Measurements from ENCODE around the gene CD36. TPM values are rescaled to one million over a fixed set of nuclear protein-coding genes. Genes with fewer than 3 reads are reported as not detected.

CD36 gene
- total and polyA plus RNA-seq, 4 donors = 40.1 to 726 (median 115) TPM

- TF ChIP-seq CTCF (IDR thresholded peaks at IDR 0.05; ENCODE audit: control extremely low read depth, extremely low read depth) = no peak
- H3K9me3 ChIP-seq (ENCODE audit: control insufficient read depth in 4 of 4, insufficient read depth in 3 of 4, low read length in 3 of 4) = no peaks in the 10 kb centered on the region
- no peak for ATAC-seq (ENCODE audit: insufficient read depth, low FRiP score)
- no peak for DNase-seq
- no peaks in the 10 kb centered on the region for H3K27me3 ChIP-seq (ENCODE audit: control insufficient read depth in 3 of 3, insufficient read depth in 3 of 3, low read length in 2 of 3)
- H3K4me3 ChIP-seq = no peak overlapping the region
- no peak overlapping the region for H3K9ac ChIP-seq (ENCODE audit: insufficient read depth in 1 of 2, low read length in 2 of 2)
- H3K27ac ChIP-seq (ENCODE audit: low read depth in 1 of 2, low read length in 1 of 2) = peak overlapping the region in 1 of 2 donors; percentile 46
- peaks cover 0 to 4% (median 0%) of the 10 kb centered on the region in 4 donors for H3K36me3 ChIP-seq (ENCODE audit: control insufficient read depth in 4 of 4, insufficient read depth in 4 of 4, low read length in 4 of 4)
- 83 to 86% methylated on average over 9 of the region's 9 CpGs for WGBS, 2 donors
- peaks cover 0 to 14% (median 0%) of the 10 kb centered on the region in 5 donors for H3K4me1 ChIP-seq (ENCODE audit: control insufficient read depth in 5 of 5, insufficient read depth in 5 of 5, low read length in 5 of 5)
Observed at GRCh38 chr7:80646083-80646865, 7.8 kb downstream of the CD36 start.

GRCh38 chr7:80647436-80647835 is 9.0 kb downstream of the CD36 start:
- Histone ChIP-seq H3K27ac (ENCODE audit: low read depth in 1 of 2, low read length in 1 of 2) (peak overlapping the region in 1 of 2 donors; percentile 33), H3K4me1 (ENCODE audit: control insufficient read depth in 5 of 5, insufficient read depth in 5 of 5, low read length in 5 of 5) (peaks cover 0 to 14% (median 0%) of the 10 kb centered on the region in 5 donors), H3K36me3 (ENCODE audit: control insufficient read depth in 4 of 4, insufficient read depth in 4 of 4, low read length in 4 of 4) (peaks cover 0 to 4% (median 0%) of the 10 kb centered on the region in 4 donors), H3K9ac (ENCODE audit: insufficient read depth in 1 of 2, low read length in 2 of 2) (no peak overlapping the region), H3K27me3 (ENCODE audit: control insufficient read depth in 3 of 3, insufficient read depth in 3 of 3, low read length in 2 of 3) (no peaks in the 10 kb centered on the region), H3K4me3 (no peak overlapping the region), H3K9me3 (ENCODE audit: control insufficient read depth in 4 of 4, insufficient read depth in 3 of 4, low read length in 3 of 4) (no peaks in the 10 kb centered on the region)
- DNase-seq (no peak), ATAC-seq (ENCODE audit: insufficient read depth, low FRiP score) (no peak)
- TF ChIP-seq CTCF (IDR thresholded peaks at IDR 0.05; ENCODE audit: control extremely low read depth, extremely low read depth) = no peak
- 56 to 64% methylated on average over 3 of the region's 3 CpGs for WGBS, 2 donors

GRCh38 chr7:80648031-80648600 is 9.7 kb downstream of the CD36 start:
- WGBS, 2 donors = 88 to 95% methylated on average over 2 of the region's 2 CpGs
- no peak overlapping the region for H3K9ac ChIP-seq (ENCODE audit: insufficient read depth in 1 of 2, low read length in 2 of 2)
- H3K4me1 ChIP-seq (ENCODE audit: control insufficient read depth in 5 of 5, insufficient read depth in 5 of 5, low read length in 5 of 5) = peaks cover 0 to 14% (median 0%) of the 10 kb centered on the region in 5 donors
- TF ChIP-seq CTCF (IDR thresholded peaks at IDR 0.05; ENCODE audit: control extremely low read depth, extremely low read depth) = no peak
- H3K27ac ChIP-seq (ENCODE audit: low read depth in 1 of 2, low read length in 1 of 2) = no peak overlapping the region
- H3K4me3 ChIP-seq = no peak overlapping the region
- H3K27me3 ChIP-seq (ENCODE audit: control insufficient read depth in 3 of 3, insufficient read depth in 3 of 3, low read length in 2 of 3) = no peaks in the 10 kb centered on the region
- H3K36me3 ChIP-seq (ENCODE audit: control insufficient read depth in 4 of 4, insufficient read depth in 4 of 4, low read length in 4 of 4) = peaks cover 0 to 4% (median 0%) of the 10 kb centered on the region in 4 donors
- DNase-seq = no peak
- ATAC-seq (ENCODE audit: insufficient read depth, low FRiP score) = no peak
- H3K9me3 ChIP-seq (ENCODE audit: control insufficient read depth in 4 of 4, insufficient read depth in 3 of 4, low read length in 3 of 4) = no peaks in the 10 kb centered on the region
